HG03175 (cell line): ENCODE results near the gene HNRNPUL2.
"Not testable (repeated sequence)": the region's sequence is repeated elsewhere in the genome, so short reads cannot be mapped to it uniquely, and the experiment has no call there.

Experiments
- ATAC-seq: cut with Tn5 transposase; IDR thresholded peaks from one replicate; pipeline ENCODE4 v1.9.1; 2021; ENCODE audit warnings: mild to moderate bottlenecking, moderate library complexity; ENCODE audit not compliant: unreplicated experiment

The HNRNPUL2 gene

DNA sequence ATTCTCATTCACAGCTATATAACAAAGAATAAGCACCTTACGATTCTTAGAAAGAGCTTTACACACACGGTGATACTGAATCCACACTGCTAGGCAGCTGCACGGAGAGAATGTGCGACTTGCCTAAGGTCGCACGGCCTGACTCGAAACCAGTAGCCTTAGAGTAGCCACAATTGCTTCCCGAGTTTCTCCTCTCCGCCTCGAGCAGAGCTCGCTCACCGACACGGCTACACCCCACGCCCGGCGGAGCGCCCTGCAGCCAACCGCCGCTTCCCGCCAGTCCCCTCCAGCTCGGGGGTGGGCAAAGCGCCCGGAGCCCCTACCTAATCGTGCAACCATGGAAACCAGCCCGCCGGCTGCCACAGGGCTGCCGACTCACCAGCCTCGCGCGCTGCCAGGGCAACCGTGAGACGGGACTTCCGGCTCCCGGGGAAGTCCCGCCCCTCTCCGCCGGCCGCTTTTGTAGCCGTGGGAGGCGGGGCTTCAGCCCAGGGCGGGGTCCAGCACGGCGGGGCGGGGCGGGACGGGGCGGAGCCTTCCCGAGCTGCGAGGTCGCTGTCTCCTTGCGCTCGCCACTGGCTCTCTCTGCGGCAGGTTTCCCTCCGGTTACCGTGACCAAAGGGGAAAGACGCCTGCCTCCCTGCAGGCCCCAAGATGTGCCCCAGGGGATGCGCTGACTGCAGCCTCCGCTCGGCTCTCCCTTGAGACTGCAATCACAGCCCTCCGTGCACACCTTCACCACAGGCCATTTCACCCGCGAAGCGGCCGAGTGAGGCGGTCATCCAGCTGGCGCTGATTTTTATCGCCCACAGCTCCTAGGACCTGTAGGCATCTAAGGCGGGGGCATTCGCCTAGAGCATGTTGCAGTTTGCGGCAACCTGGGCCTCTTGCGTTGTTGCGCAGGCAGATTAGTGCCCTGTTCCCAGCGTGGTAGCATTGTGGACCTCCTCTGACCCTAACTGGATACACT lies 21.1 kb downstream of the HNRNPUL2 start:
- ATAC-seq, result peak; percentile 53

DNA sequence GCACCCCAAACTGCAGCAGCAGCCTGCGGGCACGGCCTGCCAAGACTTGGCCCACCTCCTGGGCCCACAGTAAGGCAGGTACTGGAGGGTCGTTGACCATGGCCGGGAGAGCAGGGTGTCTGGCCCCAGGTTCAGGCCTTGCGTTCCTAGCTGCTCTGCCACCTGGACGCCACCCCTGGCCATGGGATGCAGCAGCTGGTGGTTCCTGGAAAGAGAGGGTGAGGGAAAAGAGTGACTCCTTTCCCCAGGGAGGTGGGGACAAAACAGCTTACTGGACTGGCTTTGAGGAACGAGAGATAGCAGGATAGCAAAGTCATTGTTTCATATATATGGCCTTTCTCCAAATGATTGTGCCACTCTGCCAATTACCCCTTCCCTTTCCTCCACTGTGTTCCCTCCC lies 21.8 kb downstream of the HNRNPUL2 start:
- no peak for ATAC-seq

GRCh38 chr11:62703921-62704320 lies 23.3 kb downstream of the HNRNPUL2 start:
- not testable (repeated sequence) for ATAC-seq

GRCh38 chr11:62702246-62702645 lies 25.0 kb downstream of the HNRNPUL2 start:
- no peak for ATAC-seq

- ATAC-seq, result no peak
These were observed 32.6 kb downstream of the HNRNPUL2 start for GRCh38 chr11:62694455-62695167.

GRCh38 chr11:62693624-62694023 lies 33.6 kb downstream of the HNRNPUL2 start:
- not testable (repeated sequence) for ATAC-seq

- ATAC-seq, result no peak
These were observed 37.7 kb downstream of the HNRNPUL2 start, which contains the start of gene LRRN4CL for GRCh38 chr11:62689421-62690183. TSS of gene LRRN4CL (minus strand) at chr11:62689530. CDS start at chr11:62688508, 1,022 bp downstream.

DNA sequence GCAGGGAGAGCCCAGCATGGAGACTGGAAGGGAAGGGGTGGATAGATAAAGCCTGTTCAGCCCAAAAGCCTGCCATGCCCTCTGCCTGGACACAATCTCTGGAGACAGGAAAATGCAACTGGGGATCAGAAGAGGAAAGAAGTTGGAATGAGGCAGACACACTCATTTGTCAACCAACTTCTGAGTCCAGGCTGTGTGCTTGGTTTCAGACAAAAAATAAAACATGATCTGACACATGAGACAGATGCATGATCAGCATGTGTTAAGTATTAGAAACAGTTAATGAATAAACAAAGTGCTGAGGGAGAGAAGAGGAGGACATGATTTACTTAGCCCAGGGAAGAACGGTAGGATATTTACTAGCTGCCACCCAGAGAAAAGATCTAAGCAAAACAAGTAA lies 38.8 kb downstream of the HNRNPUL2 start:
- no peak for ATAC-seq

DNA sequence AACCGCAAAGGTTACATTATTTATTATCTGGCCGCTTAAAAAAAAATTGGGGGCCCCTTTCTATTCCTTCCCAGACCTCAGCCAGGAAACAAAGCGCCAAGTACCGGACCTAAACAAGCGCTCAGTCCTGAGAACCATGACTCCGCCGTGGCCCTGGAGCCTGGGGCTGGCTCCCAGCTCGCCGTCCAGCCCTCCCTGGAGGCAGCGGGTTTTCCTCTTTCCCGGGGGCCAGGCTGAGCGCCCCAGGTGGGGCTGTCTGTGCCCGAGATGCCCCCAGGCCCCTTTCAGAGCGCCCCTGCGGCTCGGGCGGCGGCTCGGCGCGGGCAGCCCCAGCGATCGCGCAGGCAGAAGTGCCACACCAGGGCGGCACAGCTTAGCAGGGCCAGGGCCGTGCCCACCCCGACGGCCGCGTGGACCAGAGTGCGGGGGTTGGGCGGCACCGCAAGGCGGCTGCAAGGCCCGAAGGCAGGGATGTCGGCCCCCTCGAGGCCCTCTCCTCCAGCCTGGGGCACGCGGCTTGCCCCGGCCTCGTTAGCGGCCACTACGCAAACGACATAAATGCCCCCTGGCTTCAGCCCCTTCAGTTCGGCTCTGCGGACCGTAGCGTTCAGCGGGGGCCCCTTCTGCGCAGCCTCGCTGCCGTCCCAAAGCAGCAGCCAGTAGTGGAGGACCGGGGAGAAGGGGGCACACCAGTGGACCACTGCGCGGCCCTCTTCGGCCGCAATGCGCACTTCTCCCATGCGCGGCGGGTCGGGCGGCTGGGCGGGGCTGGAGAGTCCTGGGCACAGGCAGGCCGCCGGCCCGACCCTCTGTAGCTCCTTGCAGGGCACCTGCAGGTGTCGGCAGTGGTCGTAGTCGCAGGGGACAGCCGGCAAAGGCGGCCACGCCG lies 39.5 kb downstream of the HNRNPUL2 start:
- ATAC-seq, result no peak

DNA sequence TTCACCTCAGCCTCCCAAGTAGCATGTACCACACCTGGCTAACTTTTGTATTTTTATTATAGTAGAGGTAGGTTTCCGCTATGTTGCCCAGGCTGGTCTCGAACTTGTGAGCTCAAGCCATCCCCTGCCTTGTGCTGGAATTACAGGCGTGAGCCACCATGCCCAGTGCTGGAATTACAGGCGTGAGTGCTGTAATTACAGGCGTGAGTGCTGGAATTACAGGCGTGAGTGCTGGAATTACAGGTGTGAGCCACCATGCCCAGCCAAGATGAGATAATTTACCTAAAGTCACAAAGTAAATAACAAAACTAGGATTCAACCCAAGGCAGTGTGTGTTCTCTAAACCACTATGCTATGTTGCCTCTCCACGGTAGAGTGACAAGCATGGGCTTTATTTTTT lies 44.7 kb downstream of the HNRNPUL2 start:
- ATAC-seq, result no peak

GRCh38 chr11:62680825-62681240 lies 46.4 kb downstream of the HNRNPUL2 start:
- peak; percentile 64 for ATAC-seq

DNA sequence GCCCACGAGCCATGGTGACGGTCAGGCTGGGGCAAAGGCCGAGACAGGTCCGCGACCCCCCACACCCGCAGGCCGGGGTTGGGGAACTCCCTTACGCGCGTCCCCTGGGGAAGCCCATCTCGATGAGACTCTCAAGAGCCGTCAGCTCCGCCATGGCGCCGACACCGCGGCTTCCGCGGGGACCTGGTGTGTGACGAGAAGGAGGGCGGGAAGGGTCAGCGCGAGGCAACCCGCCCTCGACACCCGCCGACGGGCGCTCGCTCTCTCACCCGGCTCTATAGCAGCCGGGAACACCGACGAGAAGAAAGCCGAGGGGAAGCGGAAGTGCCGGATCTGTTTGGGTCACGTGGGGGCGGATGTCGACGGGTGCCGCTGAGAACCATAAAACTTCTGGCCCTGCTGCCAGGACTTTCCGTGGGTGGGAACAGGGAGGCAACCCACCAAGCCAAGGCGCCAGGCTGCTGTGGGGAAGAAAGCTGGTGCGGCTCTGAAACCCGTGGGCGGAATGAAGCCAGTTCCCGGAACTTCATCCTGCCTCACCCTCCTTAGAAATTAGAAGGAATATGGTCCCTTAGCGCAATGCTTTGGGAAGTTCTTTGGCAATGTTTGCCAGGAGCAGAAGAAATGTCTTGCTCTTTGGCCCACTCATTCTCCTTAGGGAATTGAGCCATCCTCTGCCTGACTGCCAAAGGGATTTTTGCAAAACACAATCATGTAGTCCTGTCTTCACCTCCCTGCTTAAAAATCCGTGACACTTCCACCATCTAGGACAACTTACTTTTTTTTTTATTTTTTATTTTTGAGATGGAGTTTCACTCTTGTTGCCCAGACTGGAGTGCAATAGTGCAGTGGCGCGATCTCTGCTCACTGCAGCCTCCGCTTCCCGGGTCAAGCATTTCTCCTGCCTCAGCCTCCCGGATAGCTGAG lies 48.2 kb downstream of the HNRNPUL2 start, which contains the start of gene UBXN1:
Gene UBXN1 (minus strand): TSS at position 304 of the 927 bp plus-strand sequence. CDS start 150 bp downstream, at position 154.
- peak; percentile 75 for ATAC-seq

- ATAC-seq, result no peak
These were observed 48.9 kb downstream of the HNRNPUL2 start for GRCh38 chr11:62678433-62678769.

DNA sequence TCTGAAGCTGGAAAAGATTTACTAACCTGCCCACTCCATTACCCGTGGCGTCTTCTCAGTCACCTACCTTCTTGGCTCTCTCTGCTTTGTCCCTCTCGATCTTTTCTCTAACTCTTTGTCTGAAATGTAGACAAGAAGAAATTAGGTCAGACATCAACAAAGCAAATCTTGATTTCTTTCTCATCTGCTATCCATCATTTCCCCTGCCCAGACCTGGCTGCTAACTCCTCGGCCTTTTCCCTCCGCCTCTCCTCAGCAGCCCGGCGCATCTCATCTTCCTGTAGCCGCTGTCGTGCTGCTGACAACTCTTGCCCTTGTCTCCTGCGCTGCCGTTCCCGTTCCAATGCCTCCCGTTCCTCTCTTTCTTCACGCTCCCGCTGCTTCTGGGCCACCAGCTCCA lies 49.5 kb downstream of the HNRNPUL2 start:
- ATAC-seq, result no peak

GRCh38 chr11:62677156-62677555 lies 50.1 kb downstream of the HNRNPUL2 start:
- no peak for ATAC-seq

DNA sequence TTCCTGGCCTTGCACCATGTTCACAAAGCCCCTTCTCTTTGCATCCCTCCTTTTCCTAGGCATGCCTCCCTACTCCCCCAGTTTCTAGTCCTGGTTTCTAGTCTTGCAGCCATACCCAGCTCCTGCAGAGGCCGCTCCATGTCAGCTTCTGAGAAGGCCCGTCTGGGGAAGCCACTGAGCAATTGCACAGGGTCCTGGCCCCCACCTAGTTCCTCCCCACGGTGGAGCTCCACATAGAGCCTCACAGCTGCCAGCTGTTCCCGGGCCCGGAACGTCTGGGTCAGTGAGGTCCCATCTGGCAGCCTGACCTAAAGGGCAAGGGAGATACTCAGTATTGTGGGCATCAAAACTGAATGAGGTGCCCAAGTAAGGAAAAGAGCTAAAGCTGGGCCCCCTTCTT lies 50.6 kb downstream of the HNRNPUL2 start:
- no peak for ATAC-seq

DNA sequence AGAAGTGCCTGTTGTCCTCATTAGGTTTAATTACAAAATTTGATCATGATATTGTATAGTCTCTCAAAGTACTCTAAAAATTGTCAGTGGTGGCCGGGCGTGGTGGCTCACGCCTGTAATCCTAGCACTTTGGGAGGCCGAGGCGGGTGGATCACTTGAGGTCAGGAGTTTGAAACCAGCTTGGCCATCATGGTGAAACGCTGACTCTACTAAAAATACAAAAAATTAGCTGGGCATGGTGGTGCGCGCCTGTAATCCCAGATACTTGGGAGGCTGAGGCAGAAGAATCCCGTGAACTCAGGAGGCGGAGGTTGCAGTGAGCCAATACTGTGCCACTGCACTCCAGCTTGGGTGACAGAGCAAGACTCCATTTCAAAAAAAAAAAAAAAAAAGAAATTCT lies 51.8 kb downstream of the HNRNPUL2 start:
- ATAC-seq, result not testable (repeated sequence)

GRCh38 chr11:62673196-62673525 lies 54.1 kb downstream of the HNRNPUL2 start:
- no peak for ATAC-seq
